NOMO-1 treated with dmso at 0.1 percent for 144 hours (cell line): ENCODE results near the gene CHCHD1.
"Not testable (repeated sequence)": the region's sequence is repeated elsewhere in the genome, so short reads cannot be mapped to it uniquely, and the experiment has no call there.

ENCODE experiments used
- DNase-seq: peaks from one replicate; lab custom pipeline; 2025; ENCODE audit not compliant: unreplicated experiment; lab: John Stamatoyannopoulos, UW

Gene CHCHD1

DNA sequence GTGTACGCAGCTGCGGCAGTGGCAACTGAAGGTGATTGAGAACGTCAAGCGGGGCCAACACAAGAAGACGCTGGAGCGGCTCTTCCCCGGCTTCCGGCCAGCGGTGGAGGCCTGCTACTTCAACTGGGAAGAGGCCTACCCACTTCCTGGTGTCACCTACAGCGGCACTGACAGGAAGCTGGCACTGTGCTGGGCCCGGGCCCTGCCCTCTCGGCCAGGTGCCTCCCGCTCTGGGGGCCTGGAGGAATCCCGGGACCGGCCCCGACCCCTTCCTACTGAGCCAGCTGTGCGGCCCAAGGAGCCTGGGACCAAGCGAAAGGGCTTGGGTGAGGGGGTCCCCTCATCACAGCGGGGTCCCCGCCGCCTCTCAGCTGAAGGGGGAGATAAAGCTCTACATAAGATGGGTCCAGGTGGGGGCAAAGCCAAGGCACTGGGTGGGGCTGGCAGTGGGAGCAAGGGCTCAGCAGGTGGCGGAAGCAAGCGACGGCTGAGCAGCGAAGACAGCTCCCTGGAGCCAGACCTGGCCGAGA lies 10.1 kb downstream of the CHCHD1 start:
- DNase-seq, result no peak

DNA sequence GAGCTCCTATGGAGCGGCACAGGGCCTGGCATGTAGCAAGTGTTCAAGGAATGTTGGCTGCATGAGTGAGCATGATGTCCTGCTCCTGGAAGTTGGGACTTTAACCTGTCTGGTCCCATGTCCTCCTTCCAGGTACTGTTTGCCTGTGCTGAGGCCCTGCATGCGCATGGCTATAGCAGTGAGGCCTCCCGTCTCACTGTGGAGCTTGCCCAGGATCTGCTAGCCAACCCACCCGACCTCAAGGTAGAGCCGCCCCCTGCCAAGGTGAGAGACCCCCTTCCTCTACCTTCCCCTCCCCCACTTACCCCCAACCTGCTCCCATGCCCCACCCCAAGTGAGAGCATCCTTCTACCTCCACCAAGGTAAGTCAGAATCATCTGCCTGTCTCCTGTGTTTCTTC lies 11.6 kb downstream of the CHCHD1 start:
- DNase-seq, result no peak

- not testable (repeated sequence) for DNase-seq
Measured at GRCh38 chr10:73795491-73795890, 13.6 kb downstream of the CHCHD1 start.

DNA sequence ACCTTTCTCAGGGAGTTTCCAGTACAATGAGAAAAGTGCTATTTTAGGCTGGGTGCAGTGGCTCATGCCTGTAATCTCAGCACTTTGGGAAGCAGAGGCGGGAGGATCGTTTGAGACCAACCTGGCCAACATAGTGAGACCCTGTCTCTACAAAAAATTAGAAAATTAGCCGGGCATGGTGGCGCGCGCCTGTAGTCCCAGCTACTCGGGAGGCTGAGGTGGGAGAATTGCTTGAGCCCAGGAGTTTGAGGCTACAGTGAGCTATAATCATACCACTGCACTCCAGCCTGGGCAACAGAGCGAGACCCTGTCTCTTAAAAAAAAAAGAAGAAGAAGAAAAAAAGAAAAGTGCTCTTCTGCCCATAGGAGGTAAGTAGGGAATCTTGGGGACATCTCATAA lies 14.2 kb downstream of the CHCHD1 start:
- DNase-seq, result not testable (repeated sequence)

- DNase-seq, result no peak
Measured at GRCh38 chr10:73796766-73797165, 14.9 kb downstream of the CHCHD1 start.

- no peak for DNase-seq
Measured at GRCh38 chr10:73797324-73798025, 15.6 kb downstream of the CHCHD1 start.

GRCh38 chr10:73798087-73798486 lies 16.2 kb downstream of the CHCHD1 start:
- no peak for DNase-seq

DNA sequence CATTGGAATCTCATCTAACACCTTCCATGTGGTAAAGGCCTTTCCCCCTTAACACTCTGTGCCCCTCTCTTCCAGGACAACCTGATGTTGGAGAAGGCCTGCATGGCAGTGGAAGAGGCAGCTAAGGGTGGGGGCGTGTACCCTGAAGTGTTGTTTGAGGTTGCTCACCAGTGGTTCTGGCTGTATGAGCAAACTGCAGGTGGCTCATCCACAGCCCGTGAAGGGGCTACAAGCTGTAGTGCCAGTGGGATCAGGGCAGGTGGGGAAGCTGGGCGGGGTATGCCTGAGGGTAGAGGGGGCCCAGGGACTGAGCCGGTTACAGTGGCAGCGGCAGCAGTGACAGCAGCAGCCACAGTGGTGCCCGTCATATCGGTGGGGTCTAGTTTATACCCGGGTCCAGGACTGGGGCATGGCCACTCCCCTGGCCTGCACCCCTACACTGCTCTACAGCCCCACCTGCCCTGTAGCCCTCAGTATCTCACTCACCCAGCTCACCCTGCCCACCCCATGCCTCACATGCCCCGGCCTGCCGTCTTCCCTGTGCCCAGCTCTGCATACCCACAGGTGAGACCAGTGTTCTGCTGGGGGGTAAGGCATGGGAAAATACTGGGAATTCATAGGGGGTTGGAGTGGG lies 17.2 kb downstream of the CHCHD1 start:
- no peak for DNase-seq

DNA sequence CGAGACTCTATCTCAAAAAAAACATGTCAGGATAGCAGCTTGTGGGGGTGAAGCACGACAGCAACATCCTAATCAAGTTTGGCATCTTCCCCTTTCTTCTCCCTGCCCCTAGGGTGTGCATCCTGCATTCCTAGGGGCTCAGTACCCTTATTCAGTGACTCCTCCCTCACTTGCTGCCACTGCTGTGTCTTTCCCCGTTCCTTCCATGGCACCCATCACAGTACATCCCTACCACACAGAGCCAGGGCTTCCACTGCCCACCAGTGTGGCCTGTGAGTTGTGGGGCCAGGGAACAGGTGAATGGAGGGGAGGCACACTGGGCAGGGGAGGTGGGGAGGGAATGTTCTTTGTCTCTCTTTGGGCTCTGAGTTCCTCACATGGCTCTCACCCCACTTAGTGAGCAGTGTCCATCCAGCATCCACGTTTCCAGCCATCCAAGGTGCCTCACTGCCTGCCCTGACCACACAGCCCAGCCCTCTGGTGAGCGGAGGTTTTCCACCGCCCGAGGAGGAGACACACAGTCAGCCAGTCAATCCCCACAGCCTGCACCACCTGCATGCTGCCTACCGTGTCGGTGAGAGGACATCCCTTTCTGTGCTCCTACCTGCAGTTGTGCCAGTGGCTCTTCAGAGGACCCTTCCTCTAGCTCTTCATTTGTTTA lies 18.2 kb downstream of the CHCHD1 start:
- no peak for DNase-seq

DNA sequence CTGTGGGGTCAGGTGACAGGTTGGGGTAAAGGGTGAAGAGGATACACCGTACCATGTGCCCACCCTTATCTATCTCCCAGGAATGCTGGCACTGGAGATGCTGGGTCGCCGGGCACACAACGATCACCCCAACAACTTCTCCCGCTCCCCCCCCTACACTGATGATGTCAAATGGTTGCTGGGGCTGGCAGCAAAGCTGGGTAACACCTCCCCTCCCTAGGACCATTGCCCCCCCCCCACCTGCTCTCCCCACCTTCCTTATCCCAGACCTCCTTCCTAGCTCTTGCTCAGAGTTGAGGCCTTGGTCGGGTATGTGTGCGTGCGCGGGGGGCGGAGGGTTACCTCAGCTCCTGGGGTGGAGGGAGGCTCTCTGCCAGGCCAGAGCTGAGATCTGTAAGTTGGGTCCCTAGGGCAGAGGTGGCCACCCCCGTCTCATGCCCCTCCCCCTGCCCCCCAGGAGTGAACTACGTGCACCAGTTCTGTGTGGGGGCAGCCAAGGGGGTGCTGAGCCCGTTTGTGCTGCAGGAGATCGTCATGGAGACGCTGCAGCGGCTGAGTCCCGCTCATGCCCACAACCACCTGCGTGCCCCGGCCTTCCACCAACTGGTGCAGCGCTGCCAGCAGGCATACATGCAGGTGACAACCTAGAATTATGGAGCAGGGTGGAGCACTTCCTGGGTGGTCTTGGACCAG lies 18.9 kb downstream of the CHCHD1 start:
- no peak for DNase-seq

GRCh38 chr10:73801253-73801590 lies 19.4 kb downstream of the CHCHD1 start:
- DNase-seq, result no peak

DNA sequence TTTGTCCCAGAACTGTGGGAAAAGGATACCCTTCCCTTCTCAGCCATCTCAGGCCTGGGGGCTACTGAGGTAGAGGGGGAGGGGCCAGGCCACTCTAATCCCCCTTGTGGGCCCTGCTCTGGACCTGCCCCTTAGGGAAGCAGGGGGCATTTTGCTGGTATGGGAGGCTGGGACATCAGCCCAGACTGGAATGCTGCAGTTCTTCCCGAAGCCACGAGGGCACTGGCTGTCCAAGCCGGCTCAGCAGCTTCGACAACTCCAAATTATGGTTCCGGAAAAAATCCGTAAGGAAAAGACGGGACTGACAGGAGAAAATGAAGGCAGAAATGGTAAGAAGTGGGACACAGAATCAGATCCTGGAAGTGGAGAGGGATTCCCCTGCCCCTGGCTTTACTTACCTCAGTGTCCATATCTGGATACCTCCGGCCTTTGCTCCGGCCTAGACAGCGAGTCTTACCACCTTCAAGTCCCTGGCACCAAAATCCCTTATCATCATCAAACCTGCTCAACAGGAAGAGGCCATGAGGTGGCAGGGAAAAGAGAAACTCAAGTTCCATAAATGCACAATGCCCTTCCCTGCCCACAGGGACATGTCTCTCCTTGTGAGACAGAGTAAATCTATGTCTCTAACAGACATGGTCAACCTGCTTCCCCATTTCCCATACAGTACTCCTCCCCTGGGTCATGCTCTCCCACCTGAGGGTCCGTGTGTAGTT lies 20.6 kb downstream of the CHCHD1 start:
- no peak for DNase-seq

- DNase-seq, result no peak
Measured at GRCh38 chr10:73803680-73804286, 21.9 kb downstream of the CHCHD1 start.

- DNase-seq, result no peak
Measured at GRCh38 chr10:73806176-73806950, 24.5 kb downstream of the CHCHD1 start.

GRCh38 chr10:73807471-73807870 lies 25.6 kb downstream of the CHCHD1 start:
- no peak for DNase-seq

DNA sequence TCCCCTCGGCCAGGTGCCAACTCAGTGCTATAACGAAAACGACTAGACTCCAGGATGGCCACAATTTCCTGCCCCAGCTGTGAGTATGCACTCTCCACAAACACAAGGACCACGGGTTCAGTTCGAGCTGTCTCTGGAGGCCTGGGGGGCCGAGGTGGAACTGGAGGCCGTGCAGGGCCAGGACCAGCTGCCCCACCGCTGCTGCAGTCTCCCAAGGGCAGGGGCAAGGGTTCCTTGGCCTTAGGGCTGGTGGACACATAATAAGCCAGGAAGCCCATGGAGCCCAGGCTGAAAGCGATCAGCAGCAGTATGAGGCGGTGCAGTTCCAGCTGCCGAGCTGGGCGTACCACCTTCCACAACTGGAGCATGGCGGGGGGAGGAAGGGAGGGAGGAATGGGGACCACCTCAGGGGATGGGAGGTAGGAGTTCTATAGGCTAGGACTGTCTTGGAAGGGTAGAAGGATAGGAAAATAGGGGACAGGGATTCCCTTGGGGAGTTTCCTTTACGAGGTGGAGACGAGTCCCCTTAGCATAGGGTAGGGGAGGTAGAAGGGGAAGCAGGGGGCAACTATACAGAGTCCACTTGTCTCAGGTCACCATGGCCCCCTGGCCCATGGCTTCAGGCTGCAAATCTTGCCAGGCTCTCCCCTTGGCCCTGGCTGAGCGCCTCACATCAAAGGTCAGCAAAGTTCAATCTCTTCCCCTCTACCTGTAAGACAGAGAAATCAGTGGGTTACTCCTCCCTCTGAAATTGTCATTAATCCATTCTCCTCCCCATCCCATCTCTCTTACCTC lies 26.4 kb downstream of the CHCHD1 start:
- DNase-seq, result no peak

DNA sequence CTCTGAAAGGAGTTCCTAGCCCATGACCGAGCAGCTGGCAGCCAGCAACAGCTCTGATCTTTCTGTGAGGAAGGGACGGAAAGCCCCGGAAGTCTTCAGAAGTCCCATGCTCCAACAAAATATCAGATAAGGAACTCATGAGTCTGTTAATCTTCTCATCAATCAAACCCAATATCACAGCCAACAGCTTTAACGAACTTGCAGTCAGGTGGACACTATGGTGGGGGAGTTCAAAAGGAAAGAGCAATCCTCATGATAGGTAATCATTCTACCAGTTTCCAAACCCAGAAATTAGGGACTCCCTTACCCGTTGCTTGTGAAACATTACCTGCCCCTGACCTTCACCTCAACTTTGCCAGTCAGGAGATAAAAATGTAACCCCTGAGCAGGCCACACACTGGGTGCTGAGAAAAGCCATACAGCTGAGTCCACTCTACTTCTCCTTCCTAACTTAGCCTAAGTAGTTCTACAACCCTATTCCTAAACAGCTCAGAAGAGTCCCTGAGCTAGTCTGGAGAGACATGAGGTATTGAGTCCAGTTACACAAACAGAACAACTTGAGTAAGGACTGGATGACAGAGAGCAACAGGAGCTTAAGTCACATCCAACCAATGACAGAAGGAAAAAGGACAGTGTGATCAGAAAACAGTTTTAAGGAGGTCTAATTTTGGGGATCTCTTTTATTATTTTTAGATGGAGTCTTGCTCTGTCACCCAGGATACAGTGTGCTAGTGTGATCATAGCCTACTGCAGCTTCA lies 27.4 kb downstream of the CHCHD1 start:
- DNase-seq, result no peak

DNA sequence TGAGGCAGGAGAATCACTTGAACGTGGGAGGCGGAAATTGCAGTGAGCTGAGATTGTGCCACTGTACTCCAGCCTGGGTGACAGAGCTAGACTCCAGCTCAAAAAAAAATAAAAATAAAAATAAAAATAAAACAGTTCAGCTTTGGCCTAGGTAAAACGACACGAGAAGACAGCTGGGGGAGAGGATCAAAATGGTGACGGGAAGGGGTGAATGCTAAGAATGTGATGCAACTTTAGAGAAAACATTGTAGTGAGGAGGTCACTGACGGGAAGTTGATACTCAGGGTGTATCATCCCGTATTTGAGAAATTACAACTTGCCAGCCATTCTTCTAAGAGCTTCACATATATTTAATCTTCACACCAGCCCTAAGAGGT lies 28.5 kb downstream of the CHCHD1 start:
- peak; percentile 1 for DNase-seq
